ENCODE results near the gene TMEM178A.
"Not testable (repeated sequence)": the region's sequence is repeated elsewhere in the genome, so short reads cannot be mapped to it uniquely, and the experiment has no call there.

TMEM178A gene

GRCh38 chr2:39712953-39713352 is 47.2 kb downstream of the TMEM178A start:
- DNase-seq (ENCODE audit: low read depth in 2 of 2) = no peak

- DNase-seq (ENCODE audit: low read depth in 2 of 2) = no peak
Observed at GRCh38 chr2:39715095-39715494, 49.4 kb downstream of the TMEM178A start.

DNA sequence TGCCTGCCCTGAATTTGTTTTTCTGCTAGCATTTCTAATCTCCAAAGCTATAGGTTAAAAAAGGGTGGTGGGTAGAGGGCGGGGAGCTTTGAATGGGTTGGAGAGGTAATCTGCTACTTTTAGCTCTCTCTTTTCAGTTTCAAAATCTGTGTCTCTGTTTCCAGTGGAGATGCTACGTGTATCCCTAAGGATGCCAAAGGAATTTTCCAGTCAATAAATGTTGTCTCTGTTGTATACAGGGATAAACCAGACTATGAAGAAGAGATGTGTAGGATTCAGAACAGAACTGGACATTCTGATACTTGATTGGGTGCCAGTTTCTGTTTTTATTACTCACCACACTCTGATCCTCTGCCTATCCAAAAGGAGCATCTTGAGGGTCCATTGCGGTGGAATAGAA is 50.1 kb downstream of the TMEM178A start:
- no peak for DNase-seq (ENCODE audit: low read depth in 2 of 2)

DNA sequence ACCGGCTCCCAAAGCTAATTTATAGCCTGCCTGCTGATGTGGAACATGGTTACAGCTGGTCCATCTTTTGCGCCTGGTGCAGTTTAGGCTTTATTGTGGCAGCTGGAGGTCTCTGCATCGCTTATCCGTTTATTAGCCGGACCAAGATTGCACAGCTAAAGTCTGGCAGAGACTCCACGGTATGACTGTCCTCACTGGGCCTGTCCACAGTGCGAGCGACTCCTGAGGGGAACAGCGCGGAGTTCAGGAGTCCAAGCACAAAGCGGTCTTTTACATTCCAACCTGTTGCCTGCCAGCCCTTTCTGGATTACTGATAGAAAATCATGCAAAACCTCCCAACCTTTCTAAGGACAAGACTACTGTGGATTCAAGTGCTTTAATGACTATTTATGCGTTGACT is 51.4 kb downstream of the TMEM178A start:
- no peak for DNase-seq (ENCODE audit: low read depth in 2 of 2)

- no peak for DNase-seq (ENCODE audit: low read depth in 2 of 2)
Observed at GRCh38 chr2:39718483-39718882, 52.8 kb downstream of the TMEM178A start.

DNA sequence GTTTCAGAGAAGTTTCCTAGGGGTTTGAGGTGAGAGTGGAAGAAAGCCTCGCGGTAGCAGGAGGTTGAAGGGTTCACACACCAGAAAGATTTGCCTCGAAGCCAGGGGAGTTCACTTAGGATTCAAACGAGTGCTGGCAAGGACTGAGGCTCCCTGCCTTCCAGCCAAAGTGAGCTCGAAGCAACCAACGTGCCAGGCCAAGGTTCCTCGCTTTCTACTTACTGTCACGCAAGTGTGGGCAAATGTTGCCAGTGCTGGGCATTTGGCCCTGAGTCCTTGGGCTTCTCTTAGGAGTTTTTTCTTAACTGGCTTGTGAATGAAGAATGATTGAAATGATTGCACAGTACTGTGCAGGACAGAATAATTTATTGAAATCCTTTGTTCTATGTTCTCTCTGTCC is 53.6 kb downstream of the TMEM178A start:
- no peak for DNase-seq (ENCODE audit: low read depth in 2 of 2)

- DNase-seq (ENCODE audit: low read depth in 2 of 2) = no peak
Observed at GRCh38 chr2:39720970-39721369, 55.3 kb downstream of the TMEM178A start.

DNA sequence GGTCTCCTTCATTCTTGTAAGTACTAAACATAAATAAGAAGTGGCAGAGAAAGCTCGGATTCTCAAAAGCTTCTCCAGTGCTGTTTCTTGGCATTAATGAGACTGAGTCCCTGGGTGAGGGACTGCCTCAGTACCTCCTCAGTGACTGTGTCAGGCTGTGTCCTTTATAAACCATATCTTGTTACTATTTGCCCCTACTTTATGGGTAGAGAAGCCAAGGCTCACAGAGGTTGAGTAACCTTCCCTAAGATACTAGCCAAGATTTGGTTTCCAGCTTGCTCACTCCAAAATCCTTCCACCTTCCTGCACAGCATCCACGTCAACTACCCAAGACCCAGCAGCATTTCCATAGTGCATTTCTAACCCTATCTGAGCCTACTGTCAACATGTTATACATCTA is 57.8 kb downstream of the TMEM178A start:
- DNase-seq (ENCODE audit: low read depth in 2 of 2) = no peak

GRCh38 chr2:39723946-39724827 is 58.5 kb downstream of the TMEM178A start:
- DNase-seq (ENCODE audit: low read depth in 2 of 2) = no peak

DNA sequence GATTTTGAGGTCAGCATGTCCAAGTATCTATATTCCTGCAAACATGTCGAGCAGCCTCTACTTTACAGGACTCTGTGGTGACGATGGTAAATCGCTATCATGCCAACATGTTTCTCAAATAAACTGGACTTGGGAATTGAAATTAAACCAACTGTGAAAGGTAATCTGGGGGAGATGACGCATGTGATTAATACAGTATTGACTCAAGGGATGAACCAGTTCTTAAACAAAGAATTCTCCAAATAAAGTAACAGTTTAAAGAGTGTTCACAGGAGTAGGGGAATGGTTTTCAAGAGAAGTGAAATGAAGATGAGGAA is 59.1 kb downstream of the TMEM178A start:
- DNase-seq (ENCODE audit: low read depth in 2 of 2) = no peak

- no peak for DNase-seq (ENCODE audit: low read depth in 2 of 2)
Observed at GRCh38 chr2:39725401-39725800, 59.7 kb downstream of the TMEM178A start.

GRCh38 chr2:39728085-39728484 is 62.4 kb downstream of the TMEM178A start:
- DNase-seq (ENCODE audit: low read depth in 2 of 2) = not testable (repeated sequence)

DNA sequence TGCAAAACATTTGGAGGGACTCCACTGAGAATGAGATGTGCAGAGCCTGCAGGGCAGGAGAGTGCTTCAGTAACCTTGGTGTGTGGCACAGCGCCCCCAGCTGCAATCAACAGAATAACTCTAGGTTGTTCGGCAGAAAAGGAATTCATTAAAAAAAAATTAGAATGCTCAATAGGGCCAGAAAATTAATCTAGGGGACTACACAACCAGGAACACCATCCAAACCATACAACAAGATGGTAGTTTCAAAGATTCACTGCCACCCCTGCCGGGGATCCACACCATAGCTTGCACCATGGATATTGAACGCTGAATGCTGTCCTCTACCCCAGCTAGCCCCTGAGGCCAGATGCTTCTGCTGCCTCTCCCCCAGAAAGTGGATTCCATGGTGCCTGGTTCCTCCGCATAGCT is 63.2 kb downstream of the TMEM178A start:
- DNase-seq (ENCODE audit: low read depth in 2 of 2) = no peak

DNA sequence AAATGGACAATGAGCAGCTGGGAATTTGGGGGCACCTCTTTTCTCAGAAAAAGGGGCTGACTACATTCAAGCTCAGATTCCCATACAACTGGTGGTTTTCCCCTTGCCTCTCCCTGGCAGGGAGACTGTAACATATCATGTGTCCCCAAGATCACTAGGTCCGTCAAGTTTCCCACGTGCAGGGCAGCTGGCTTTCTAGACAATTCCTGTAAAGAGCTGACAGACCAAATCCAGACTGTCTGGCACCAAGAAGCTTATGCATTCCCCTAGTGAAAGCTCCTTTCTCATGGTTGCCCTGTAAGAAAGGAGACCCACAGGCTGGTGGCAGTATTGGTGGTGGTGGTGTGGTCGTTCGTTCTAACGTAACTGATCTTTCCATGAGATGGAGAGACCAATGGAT is 64.6 kb downstream of the TMEM178A start:
- DNase-seq (ENCODE audit: low read depth in 2 of 2) = no peak

DNA sequence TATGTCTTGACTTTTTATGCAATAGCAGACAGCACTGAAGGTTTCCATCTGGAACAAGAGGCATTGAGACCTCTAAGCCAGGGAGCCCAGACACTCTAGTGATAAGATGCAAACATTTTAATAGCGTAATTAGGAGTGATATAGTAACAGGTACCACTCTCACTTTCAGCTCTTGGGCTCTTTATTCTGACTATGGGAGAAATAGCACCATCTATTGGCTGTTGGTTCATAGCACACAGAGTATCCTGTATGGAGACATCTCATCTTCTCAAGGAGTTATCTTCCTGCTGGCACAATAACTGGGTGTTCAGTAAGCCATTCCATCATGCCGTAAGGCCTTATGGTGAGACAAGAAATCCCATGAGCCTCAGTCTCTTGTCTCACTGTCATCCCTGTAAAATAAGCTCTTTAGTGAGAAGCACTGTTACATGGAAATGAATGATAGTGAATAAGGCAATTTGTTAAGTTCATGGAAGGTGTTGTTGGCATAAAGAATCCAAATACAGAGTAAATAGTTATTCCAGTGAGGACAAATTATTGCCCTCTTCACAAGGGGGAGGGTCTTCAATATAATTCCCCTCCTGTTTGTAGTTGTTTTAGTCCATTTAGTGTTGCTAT is 65.1 kb downstream of the TMEM178A start:
- DNase-seq (ENCODE audit: low read depth in 2 of 2) = no peak

GRCh38 chr2:39731546-39731945 is 65.8 kb downstream of the TMEM178A start:
- DNase-seq (ENCODE audit: low read depth in 2 of 2) = no peak

DNA sequence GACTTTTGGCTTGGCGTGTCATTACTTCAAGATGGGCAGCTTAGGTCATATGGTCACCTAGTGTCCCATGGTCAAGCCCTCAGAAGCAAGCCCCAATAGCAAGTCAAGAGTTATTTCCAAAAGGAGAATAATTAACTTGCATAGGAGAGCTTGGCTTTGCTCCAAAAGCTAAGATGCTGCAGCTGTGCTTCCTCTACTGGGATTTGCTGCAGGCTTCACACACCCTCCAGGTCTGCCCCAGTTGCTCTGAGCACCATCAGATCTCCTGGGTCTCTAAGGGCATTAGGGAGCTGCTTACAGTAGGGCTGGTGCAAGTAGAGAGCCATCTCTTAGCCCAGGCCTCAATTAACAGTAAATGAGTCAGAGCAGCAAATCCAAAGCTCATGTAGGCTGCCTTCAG is 66.8 kb downstream of the TMEM178A start:
- DNase-seq (ENCODE audit: low read depth in 2 of 2) = no peak

- DNase-seq (ENCODE audit: low read depth in 2 of 2) = no peak
Observed at GRCh38 chr2:39733070-39733674, 67.5 kb downstream of the TMEM178A start.

- no peak for DNase-seq (ENCODE audit: low read depth in 2 of 2)
Observed at GRCh38 chr2:39734445-39734844, 68.7 kb downstream of the TMEM178A start.

- DNase-seq (ENCODE audit: low read depth in 2 of 2) = no peak
Observed at GRCh38 chr2:39735648-39736047, 69.9 kb downstream of the TMEM178A start.

DNA sequence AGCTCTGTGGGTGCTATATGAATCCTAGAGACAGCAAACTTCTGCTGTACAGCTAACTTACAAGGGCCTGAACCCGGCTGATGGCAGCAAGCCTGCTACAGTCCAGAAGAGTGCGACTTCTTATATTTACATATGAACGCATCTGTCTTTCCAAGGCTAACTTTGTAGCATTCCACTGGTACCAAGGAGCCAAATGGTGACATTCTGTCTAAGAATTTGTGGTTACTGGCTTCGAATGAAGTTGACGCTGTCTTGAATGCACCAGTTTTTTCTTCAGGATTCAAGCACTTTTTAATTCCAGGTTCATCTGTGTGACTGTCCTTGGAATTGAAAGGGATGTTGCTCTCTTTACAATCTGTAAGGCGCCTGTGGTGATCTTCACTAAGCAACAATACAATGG is 70.9 kb downstream of the TMEM178A start:
- no peak for DNase-seq (ENCODE audit: low read depth in 2 of 2)

- DNase-seq (ENCODE audit: low read depth in 2 of 2) = no peak
Observed at GRCh38 chr2:39737661-39738060, 71.9 kb downstream of the TMEM178A start.

DNA sequence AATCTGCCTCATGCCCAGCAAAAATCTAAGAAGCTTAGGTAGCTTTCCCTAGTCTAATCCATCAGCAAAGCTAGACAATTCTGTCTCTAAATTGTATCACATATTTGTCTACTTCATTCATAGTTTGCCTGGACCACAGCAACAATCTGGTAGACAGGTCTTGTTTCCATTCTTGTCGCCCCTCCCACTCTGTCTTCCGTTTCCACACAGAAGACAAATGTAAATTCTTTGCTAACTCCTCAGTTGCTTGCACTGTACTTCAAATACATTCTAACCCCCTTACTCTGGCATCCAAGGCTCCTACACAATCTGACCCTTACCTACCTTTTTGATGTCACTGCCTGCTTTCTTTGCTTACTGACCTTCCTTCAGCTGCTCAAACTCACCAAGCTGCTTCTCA is 73.2 kb downstream of the TMEM178A start:
- no peak for DNase-seq (ENCODE audit: low read depth in 2 of 2)
